NCI-H2196 treated with DMSO at 0.1 percent for 48 hours (cell line): ENCODE results near the gene MARCHF7.
"Not testable (repeated sequence)": the region's sequence is repeated elsewhere in the genome, so short reads cannot be mapped to it uniquely, and the experiment has no call there.

Source experiments
- DNase-seq: peaks from one replicate; lab custom pipeline; 2025; ENCODE audit not compliant: unreplicated experiment; lab: John Stamatoyannopoulos, UW

Gene MARCHF7, protein sequence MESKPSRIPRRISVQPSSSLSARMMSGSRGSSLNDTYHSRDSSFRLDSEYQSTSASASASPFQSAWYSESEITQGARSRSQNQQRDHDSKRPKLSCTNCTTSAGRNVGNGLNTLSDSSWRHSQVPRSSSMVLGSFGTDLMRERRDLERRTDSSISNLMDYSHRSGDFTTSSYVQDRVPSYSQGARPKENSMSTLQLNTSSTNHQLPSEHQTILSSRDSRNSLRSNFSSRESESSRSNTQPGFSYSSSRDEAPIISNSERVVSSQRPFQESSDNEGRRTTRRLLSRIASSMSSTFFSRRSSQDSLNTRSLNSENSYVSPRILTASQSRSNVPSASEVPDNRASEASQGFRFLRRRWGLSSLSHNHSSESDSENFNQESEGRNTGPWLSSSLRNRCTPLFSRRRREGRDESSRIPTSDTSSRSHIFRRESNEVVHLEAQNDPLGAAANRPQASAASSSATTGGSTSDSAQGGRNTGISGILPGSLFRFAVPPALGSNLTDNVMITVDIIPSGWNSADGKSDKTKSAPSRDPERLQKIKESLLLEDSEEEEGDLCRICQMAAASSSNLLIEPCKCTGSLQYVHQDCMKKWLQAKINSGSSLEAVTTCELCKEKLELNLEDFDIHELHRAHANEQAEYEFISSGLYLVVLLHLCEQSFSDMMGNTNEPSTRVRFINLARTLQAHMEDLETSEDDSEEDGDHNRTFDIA

DNA sequence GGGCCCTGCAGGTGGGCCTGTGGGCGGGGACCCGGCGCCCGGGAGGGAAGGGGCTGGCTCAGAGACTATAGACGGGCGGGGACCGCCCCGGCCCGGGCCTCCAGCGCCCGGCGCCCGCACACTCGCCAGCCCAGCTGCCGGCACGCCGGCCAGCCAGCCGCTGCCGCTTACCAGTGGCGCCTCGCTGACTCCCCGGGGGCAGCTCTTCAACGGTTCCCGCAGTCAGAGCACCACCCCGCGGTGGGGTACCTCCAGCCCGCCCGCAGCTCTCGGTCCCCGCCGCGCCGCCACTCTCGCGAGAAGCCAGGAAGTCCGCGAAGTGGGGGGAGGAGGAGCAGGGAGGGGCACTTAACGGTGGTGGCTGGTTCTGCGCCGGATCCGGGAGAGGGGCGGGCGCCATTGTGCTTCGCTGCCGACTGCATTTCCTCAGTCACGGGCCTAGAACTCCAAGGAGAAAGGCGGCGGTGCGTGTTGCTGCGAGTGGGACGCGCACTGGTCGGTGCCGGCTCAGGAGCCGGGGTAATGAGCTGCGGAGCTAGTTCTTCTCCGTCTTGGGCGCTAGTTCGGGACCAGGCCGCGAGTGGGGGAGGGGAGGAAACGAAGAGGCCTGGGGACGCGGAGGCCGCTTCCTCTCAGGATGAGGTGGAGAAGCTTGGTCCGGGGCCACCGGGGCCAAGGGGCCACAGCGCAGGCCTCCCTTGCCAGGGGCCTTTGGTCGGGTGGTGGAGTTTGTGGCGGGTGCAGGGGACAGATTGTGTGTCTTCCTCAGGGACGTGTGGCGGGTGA lies at the start of gene MARCHF7:
Gene MARCHF7, plus strand, starts transcription at position 364 of the 786 bp plus-strand sequence. CDS start 16,517 bp downstream, outside the sequence.
- DNase-seq = peak; percentile 91

DNA sequence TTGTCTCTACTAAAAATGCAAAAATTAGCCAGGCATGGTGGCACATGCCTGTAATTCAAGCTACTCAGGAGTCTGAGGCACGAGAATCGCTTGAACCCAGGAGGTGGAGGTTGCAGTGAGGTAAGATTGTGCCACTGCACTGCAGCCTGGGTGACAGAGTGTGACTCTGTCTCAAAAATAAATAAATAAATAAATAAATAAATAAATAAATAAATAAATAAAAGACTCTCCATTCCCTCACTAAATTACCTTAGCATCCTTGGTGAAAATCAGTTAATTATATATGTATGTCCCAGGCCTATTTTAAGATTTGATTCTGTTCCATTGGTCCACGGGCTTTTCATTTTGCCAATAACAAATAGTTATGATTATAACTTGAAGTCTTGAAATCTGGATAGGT lies 44.9 kb upstream of the MARCHF7 start:
- DNase-seq = not testable (repeated sequence)

DNA sequence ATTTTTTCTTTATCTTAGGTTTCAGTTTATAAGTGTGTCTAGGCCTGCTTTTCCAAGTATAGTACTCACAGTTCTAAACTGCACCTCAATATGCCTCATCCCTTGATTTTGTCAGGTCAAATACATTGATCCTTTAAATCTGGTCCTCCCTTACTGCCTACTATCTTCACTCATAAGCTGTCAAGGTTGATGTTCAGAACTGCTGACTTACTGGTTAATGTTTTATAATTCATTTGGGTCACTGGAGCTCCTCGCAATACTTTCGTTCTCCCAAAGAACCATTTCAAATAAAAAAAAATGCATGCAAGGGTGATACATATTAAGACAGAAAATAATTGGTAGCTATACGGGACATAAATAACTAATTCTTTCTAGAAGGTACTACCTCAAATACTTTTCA lies 41.3 kb upstream of the MARCHF7 start:
- no peak for DNase-seq

DNA sequence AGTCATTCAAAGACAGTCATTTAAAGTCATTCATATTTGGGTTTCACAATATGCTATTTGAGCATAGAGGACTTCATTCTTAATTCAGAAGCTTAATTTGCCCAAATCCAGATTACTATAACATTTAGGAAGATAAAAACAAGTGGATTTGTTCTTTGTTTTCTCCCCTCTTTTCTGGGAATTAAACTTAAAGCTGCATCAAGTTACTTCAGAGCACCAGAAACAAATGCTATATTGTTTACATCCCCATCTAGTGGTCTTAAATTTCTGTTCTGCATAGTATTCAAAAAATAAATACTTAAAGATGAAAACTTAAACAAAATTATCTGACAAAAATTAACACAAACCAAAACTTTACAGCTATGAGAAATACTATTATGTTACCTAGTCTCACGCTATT lies 34.7 kb upstream of the MARCHF7 start:
- no peak for DNase-seq

DNA sequence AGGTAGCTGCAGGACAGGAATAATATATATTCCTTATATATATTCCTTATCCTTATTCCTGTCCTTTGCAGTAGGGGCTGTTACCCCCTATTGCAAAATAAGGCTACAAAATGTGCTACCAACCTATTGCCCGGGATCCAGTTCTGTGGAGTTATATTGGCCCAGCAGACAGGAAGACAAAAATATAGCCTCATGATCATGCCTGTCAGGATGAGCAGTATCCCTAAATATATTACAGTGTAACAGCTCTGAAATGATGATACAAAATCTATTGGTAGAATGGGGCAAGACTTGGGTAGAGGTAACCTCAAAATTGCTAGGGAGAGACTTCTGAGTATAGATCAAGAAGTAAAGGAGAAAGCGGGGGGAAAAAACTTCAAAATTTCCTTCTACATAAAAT lies 31.6 kb upstream of the MARCHF7 start:
- no peak for DNase-seq

DNA sequence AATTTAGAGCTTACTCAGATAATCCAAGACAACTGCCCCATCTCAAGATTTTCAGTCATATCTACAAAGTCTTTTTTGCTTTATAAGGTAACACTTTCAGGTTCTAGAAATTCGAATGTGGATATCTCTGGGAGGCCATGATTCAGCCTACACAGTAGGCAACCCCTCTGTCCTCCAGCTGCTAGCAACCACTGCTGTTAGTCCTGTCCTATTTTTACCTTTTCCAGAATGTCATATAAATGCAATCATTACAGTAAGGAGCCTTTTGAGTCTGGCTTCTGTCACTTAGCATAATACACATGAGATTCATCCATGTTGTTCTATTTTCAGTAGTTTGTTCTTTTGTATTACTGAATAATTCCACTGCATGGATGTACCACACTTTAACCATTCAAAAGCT lies 28.5 kb upstream of the MARCHF7 start:
- DNase-seq = no peak

DNA sequence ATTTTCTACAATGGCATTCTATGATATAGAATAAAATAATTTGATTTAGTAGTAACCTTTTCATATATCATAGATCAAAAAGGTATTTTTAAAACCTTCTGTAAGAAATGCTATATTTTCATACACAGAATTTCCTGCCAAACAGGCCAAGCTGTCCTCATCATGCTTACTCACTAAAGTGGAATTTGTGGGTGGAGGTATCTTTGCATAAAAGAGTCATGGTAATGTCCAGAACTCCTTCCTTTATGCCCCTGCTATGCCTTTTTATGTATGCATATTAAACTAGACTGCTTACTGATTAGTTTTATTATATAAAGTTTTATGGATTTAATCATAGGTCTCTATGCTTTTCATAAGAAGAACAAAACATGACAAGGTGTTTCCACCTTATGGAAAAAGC lies 27.5 kb upstream of the MARCHF7 start:
- no peak for DNase-seq

DNA sequence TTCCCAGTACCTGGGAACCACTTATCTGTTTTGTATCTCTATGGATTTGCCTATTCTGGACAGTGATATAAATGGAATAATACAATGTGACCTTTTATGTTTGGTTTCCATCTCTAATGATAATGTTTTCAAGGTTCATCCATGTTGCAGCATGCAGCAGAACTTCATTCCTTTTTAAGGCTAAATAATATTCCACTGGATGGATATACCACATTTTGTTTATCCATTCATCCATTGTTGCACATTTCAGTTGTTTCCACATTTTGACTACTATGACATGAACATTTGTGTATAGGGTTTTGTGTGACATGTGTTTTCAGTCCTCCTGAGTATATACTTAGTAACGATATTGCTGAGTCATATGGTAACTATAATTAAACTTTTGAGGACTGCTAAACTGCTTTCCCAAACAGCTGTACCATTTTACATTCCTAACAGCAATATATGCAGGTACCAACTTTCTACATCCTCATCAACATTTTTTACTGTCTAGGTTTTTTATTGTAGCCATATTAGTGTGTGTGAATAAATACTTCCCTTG lies 17.7 kb upstream of the MARCHF7 start:
- no peak for DNase-seq

DNA sequence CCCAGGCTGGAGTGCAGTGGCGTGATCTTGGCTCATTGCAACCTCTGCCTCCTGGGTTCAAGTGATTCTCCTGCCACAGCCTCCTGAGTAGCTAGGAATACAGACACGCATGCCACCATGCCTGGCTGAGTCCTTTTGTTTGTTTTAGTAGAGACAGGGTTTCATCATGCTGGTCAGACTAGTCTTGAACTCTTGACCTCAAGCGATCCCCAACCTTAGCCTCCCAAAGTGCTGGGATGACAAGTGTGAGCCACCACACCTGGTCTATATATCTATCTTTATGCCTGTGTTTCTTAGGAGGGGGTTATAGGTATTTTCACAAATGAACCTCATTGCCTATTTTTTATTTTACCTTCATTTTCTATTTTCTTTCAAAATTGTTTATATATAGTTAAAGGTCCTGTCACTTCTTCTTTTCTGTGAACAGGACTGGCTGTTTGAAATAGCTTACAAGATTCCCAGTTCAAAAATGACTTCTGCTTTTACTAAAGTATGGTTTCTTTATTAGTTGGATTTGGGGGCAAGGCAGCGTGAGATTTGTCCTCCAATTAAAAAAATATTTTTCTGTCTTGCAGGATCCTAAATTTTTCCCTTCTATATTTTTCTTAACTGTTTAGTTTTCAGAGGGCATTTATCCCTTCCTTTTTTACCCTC lies 16.4 kb upstream of the MARCHF7 start:
- no peak for DNase-seq

DNA sequence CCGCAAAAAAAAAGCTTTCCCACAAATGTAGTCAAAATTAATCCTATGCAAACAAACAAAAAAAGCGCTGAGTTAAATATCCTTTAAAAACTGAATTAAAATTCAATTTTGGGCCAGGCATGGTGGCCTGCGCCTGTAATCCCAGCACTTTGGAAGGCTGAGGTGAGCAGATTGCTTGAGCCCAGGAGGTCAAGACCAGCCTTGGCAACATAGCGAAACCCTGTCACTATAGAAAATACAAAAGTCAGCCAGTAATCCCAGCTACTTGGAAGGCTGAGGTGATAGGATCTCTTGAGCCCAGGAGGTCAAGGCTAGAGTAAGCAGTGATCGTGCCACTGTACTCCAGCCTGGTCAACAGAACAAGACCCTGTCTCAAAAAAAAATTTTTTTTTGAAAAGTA lies 8.8 kb upstream of the MARCHF7 start:
- DNase-seq = no peak

DNA sequence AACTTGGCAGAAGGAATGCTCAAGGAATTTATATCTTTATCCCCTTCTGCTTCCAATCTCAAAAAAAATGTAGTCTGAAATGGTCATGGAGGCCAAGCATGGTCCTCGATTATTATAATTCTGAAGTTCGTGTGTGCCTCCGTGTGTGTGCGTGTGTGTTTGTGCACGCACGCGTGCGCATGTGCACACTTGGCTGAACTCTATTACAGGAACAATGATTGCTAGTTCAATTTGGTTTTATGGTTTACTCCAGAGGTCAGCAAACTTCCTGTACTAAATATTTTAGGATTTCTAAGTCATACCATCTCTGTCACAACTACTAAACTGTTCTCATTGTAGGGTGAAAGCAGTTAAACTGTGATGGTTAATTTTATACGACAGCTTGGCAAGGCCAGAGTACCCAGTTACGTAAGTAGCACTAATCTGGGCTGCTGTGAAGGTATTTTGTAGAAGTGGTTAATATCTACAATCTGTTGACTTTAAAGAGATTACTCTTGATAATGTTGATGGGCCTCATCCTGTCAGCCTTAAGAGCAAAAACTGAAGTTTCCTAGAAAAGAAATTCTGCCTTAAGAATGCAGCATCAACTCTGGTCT lies 5.8 kb upstream of the MARCHF7 start:
- no peak for DNase-seq

DNA sequence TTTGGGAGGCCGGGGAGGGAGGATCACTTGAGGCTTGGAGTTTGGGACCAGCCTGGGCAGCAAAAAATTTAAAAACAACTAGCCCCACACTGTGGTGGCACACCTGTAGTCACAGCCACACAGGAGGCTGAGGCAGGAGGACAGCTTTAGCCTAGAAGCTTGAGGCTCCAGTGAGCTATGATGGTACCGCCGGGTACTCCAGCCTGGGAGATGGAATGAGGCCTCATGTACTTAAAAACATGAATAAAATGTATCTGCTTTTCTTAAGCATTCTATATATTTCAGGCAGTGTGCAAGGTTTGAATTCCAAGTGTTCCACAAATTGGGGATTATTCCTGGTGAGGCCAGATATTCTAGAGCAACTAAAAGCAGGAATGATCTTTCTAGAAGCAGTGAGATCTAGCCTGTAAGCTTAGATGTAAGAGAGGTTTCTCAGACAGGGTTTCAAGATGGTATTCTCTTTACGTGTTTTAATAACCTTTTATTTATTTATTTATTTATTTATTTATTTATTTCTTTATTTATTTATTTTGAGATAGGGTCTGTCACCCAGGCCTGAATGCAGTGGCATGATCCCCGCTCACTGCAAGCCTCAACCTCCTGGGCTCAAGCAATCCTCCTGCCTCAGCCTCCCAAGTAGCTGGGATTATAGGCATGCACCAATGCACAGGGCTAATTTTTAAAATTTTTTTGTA lies 4.1 kb upstream of the MARCHF7 start:
- no peak for DNase-seq

DNA sequence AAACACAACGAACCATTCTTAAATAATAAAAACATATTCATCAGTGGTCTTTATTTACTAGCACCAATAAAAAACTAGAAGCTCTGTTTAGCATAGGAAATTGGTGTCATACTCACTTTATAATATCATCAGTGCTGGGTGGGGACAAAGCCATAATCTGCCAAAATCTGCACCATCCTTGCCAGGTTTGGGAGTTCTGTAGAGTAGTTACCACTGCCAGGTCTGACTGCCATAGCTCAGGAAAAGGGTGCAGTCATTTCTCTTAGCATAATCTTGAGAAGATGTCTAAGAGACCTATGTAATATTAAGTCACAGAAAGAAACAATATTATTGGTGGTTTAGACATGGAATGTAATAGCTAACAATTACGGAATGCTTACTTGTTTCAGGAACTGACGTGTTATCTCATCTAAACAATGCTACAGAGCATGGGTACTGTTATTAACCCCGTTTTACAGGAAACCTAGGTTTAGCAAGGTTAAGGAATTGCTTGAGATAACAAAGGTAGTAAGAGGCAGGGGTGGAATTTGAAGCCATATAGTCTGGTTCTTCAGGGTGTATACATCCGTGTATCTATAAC lies 1.6 kb upstream of the MARCHF7 start:
- no peak for DNase-seq

DNA sequence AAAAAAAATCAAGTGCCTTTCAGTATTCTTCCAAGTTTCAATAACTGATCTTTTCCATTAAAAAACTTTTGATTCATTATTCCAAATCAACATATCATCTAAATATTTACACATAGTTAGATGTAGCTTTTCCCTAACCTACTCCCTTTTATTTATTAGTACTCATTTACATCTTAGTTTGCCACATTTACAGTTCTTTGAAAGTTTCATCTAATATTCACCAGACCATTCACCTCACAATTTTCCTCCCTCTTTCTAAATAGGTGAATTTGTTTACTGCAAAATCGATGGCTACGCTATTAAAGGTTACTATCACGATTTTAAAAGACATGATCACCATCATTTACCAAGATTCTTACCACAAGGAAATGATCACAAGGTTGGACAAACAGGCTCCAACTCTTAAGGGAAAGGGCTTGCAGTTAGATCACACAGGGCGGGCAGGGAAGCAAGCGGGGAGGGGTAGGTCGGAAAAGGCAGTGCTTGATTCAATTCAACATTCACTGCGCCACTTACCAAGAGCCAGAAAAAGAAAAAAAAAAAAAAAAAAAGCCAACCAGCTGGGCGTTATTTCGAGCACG lies 654 bp upstream of the MARCHF7 start:
- no peak for DNase-seq

DNA sequence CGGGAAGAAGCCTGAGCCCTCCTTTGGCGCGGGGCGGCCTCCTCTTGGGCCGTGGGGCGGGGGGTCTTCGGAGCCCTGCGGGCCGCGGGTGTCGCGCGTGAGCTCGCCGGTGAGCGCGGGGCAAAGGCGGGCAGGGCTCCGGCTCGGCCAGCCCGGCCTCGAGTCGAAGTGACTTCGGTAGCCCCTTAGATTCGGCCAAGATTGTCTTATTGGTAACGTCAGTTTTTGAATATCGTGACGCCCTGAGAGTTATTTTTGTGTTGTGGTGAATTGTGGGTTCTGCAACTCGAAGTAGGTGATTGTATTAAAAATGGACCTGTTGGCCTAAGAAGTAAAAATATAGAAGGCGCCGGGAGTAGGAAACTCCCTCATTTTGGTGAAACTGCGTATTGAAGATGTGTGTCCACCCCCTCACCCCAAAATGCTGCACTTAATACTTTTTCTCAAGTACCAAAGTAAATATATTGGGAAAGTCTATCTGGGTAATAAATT lies 669 bp downstream of the MARCHF7 start:
- DNase-seq = no peak

DNA sequence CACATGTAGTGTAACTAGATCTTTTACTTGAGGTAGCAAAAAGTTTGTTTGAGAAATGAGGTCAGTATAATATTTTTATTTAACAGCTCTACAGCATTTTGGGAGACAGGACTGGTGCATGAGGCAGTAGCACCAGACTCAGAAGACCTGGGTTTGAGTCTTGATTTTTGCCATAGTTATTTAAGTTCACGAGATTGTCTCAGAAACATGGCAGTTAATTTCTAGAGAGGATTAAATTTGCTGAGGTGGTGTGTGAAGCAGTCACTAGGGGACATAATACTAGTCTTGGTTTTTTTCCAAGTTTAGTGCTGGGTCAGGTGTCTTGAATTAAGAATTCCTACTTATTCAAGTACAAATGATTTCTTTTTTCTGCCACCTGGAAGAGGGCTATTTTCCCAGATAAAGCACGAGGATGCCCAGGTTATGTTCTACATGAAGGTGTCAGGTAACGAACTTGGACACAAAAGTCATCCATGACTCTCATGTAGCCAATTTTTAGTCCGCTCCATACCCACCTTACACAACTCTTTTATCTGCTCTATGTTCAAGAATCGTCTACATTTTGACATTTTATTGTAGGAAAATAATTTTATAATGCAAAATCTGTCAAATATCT lies 1.4 kb downstream of the MARCHF7 start:
- no peak for DNase-seq

DNA sequence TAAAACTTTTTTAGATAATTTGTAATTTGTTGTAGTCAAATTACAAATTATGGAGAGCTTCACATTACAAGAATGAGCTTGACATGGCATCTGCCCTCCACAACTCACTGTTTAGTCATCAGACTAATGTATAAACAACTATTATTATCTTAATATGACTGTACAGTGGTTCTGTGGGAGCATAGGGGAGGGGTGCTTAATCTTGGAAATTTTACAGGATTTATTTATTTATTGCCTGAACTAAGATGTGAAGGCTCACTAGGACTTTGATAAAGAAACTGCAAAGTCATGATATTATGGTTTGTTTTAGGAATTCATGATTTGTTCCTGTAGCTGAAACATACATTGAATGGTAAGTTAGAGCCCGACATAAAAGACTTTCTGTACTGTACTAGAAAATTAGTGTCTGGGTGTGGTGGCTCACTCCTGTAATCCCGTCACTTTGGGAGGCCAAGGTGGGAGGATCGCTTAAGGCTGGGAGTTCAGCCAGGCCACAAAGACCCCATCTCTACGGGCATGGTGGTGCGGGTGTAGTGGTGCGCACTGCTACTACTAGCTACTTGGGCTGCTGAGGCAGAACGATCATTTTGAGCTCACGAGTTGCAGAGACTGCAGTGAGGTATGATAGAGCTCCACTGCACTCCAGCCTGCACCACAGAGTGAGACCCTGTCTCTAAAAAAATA lies 2.1 kb downstream of the MARCHF7 start:
- no peak for DNase-seq

DNA sequence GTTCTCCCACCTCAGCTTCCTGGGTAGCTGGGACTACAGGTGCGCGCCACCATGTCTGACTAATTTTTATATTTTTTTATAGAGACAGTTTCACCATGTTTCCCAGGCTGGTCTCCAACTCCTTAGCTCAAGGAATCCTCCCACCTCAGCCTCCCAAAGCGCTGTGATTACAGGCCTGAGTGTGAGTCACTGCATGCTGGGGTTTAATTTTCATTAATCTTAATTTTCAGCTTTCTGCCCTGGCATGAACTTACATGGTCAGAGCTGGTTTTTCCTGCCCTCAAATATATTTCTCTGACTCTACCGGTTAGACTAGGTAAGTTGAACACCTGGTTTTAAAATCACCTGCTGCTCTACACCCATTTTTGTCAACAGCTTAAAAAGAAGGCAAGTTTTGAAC lies 3.1 kb downstream of the MARCHF7 start:
- no peak for DNase-seq
